Measurements from ENCODE around the gene SUPT6H.

DNA sequence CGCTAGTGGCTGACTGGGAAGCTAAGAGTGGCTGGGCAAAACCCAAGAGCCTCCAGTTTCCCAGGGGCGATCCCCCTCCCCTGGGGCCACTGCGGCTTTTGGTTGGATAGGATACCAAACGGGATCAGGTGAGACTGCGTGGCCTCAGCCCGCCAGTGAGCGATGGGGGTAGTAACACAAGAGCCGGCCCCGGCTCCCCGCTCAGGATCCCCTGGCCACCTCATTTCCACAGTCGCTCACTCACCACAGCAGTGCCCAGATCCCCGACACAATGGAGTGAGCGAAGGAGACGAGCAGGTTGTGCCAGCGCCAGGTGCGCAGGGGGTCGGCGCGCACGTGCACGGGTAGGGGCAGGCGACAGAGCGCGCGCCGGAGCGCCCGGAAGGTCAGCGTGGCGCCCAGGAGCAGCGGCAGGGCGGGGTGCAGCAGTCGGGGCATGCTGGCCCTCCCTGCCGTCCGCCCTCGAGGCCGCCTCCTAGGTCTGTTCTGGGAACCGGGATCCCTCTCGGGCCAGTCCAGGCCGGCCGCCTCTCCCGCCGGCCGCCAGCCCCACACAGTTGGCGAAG is 63.7 kb downstream of the SUPT6H start:
- TF ChIP-seq, protein P1, sequence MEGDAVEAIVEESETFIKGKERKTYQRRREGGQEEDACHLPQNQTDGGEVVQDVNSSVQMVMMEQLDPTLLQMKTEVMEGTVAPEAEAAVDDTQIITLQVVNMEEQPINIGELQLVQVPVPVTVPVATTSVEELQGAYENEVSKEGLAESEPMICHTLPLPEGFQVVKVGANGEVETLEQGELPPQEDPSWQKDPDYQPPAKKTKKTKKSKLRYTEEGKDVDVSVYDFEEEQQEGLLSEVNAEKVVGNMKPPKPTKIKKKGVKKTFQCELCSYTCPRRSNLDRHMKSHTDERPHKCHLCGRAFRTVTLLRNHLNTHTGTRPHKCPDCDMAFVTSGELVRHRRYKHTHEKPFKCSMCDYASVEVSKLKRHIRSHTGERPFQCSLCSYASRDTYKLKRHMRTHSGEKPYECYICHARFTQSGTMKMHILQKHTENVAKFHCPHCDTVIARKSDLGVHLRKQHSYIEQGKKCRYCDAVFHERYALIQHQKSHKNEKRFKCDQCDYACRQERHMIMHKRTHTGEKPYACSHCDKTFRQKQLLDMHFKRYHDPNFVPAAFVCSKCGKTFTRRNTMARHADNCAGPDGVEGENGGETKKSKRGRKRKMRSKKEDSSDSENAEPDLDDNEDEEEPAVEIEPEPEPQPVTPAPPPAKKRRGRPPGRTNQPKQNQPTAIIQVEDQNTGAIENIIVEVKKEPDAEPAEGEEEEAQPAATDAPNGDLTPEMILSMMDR (IDR thresholded peaks at IDR 0.05): no peak
- TF ChIP-seq POLR2A (IDR thresholded peaks at IDR 0.05): no peak

Measured in testis (tissue), 2 donors.